Neural progenitor cell (in vitro differentiated cells): ENCODE results near the gene MYRFL. TPM values are rescaled to one million over a fixed set of nuclear protein-coding genes. Genes with fewer than 3 reads are reported as not detected.
A peak's percentile ranks its signal among the peaks of the same experiment; 100 is the strongest.

Source experiments
- DNase-seq: peaks from one replicate; pipeline ENCODE4 v3.0.0-alpha.2; 2016; ENCODE audit warnings: low spot score
- H2AFZ ChIP-seq: fragments of 200-600 bp; sonication (generic); replicated peaks from 2 replicates; pipeline ENCODE4 v1.6.1; 2016; ENCODE audit warnings: antibody characterized with exemption
- H3F3A ChIP-seq: fragments of 200-600 bp; sonication (generic); 2 replicates; pipeline ENCODE4 v1.6.1; 2016; ENCODE audit warnings: antibody characterized with exemption, low read depth
- H3K27ac ChIP-seq: fragments of 200-600 bp; sonication (generic); 2 replicates; pipeline ENCODE4 v1.5.1; 2016; ENCODE audit warnings: mild to moderate bottlenecking
- H3K27me3 ChIP-seq: fragments of 200-600 bp; sonication (generic); 2 replicates; pipeline ENCODE4 v1.6.1; 2016; ENCODE audit warnings: mild to moderate bottlenecking, moderate library complexity
- H3K36me3 ChIP-seq: fragments of 200-600 bp; sonication (generic); 2 replicates; pipeline ENCODE4 v1.5.1; 2016
- H3K4me1 ChIP-seq: fragments of 200-600 bp; sonication (generic); 2 replicates; pipeline ENCODE4 v1.6.1; 2016; ENCODE audit warnings: mixed run types
- H3K4me2 ChIP-seq: fragments of 200-600 bp; sonication (generic); 2 replicates; pipeline ENCODE4 v1.6.1; 2016
- H3K4me3 ChIP-seq: fragments of 200-600 bp; sonication (generic); 2 replicates; pipeline ENCODE4 v1.5.1; 2016
- H3K79me2 ChIP-seq: fragments of 200-600 bp; sonication (generic); 2 replicates; pipeline ENCODE4 v1.6.1; 2016; ENCODE audit warnings: low read depth
- H3K9ac ChIP-seq: fragments of 200-600 bp; sonication (generic); 2 replicates; pipeline ENCODE4 v1.6.1; 2016
- H3K9me3 ChIP-seq: fragments of 200-600 bp; sonication (generic); 2 replicates; pipeline ENCODE4 v1.5.1; 2016; ENCODE audit warnings: low read depth
- H4K20me1 ChIP-seq: fragments of 200-600 bp; sonication (generic); 2 replicates; pipeline ENCODE4 v1.6.1; 2016; ENCODE audit warnings: low read depth
- H3K27ac Mint-ChIP-seq: 3 replicates; pipeline ENCODE4 v1.8.0; 2021; ENCODE audit warnings: mixed read lengths
- H3K27me3 Mint-ChIP-seq: 2 replicates; pipeline ENCODE4 v1.8.0; 2022; ENCODE audit warnings: low read depth, mild to moderate bottlenecking, inconsistent platforms, moderate library complexity, mixed read lengths; ENCODE audit not compliant: insufficient read depth
- H3K36me3 Mint-ChIP-seq: 3 replicates; pipeline ENCODE4 v1.8.0; 2021; ENCODE audit warnings: mixed read lengths
- H3K4me1 Mint-ChIP-seq: 3 replicates; pipeline ENCODE4 v1.8.0; 2021; ENCODE audit warnings: mixed read lengths
- H3K4me3 Mint-ChIP-seq: 3 replicates; pipeline ENCODE4 v1.8.0; 2021; ENCODE audit warnings: mild to moderate bottlenecking, moderate library complexity, mixed read lengths
- H3K9me3 Mint-ChIP-seq: 3 replicates; pipeline ENCODE4 v1.8.0; 2020; ENCODE audit warnings: mixed read lengths
- CTCF ChIP-seq: fragments of 200-600 bp; sonication (generic); IDR thresholded peaks from 2 replicates; pipeline ENCODE4 v1.5.1; 2017; ENCODE audit warnings: antibody characterized with exemption, mild to moderate bottlenecking
- EZH2 ChIP-seq: fragments of 200-600 bp; sonication (generic); IDR thresholded peaks from 2 replicates; pipeline ENCODE4 v1.6.1; 2017; ENCODE audit warnings: antibody characterized with exemption, mild to moderate bottlenecking, moderate library complexity
- EZH2phosphoT487 ChIP-seq: fragments of 200-600 bp; sonication (generic); IDR thresholded peaks from 2 replicates; pipeline ENCODE4 v1.6.1; 2017; ENCODE audit warnings: antibody characterized with exemption
- total RNA-seq: library from RNA; depleted of rRNA; stranded (reverse); fragments of >200 nt; gene quantifications from 2 replicates; pipeline ENCODE4 v1.2.3, GENCODE V29; 2015; ENCODE audit warnings: low replicate concordance

The MYRFL gene
- total RNA-seq, 1 donor from 2014 or later = not detected

DNA sequence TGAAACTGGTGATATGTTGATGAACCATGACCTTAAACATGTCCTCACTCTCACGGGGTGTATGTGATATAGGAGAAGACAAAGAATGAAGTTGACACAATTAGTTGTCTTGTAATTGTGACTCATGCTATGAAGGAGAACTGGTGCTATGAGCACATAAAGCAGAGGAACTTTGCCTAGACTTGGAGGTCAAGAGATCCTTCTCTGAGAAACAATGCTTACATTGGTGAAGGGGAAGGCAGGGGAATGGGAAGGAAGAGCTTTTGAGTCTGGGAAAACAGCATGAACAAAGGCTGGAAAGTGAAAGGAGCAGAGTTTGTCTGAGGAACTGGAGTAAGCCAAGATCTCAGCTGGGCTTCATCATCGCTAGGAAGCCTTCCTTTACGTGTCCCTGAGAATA, 83.2 kb downstream of the MYRFL start:
- Histone ChIP-seq H3F3A (peaks cover 18% of the 10 kb centered on the region), H3K36me3 (no peaks in the 10 kb centered on the region), H3K4me3 (no peak overlapping the region), H3K27me3 (no peaks in the 10 kb centered on the region), H3K27ac (no peak overlapping the region), H3K9ac (no peak overlapping the region), H3K9me3 (no peaks in the 10 kb centered on the region), H3K4me2 (no peak overlapping the region), H4K20me1 (no peaks in the 10 kb centered on the region), H3K79me2 (no peaks in the 10 kb centered on the region), H3K4me1 (peaks cover 20% of the 10 kb centered on the region), H2AFZ (no peak overlapping the region)
- Mint-ChIP-seq H3K27me3 (peaks cover 2% of the 10 kb centered on the region), H3K27ac (no peak overlapping the region), H3K36me3 (peaks cover 2% of the 10 kb centered on the region), H3K4me1 (peaks cover 30% of the 10 kb centered on the region), H3K9me3 (peaks cover 7% of the 10 kb centered on the region), H3K4me3 (no peak overlapping the region)
- no peak for TF ChIP-seq CTCF
- no peak for TF ChIP-seq EZH2
- TF ChIP-seq EZH2phosphoT487 = no peak
- no peak for DNase-seq

DNA sequence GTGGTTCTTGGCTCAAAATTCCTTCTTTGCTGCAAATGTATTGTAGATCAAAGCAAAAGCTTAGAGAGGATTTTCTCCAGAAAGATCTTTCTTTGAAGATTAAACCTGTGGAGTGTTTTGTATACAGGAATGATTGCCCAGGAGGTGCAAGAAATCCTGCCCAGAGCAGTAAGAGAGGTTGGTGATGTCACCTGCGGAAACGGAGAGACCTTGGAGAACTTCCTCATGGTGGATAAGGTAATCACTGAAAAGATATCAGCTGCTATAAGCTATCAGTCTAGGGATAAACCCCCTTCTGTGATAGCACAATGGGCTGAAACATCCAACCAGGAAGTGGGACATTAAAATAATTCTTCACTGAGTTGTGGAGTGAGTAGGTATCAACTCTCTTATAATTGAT, 85.7 kb downstream of the MYRFL start:
- Mint-ChIP-seq H3K4me1 (peaks cover 19% of the 10 kb centered on the region), H3K36me3 (peaks cover 2% of the 10 kb centered on the region), H3K9me3 (peaks cover 14% of the 10 kb centered on the region), H3K27ac (peak overlapping the region; percentile 48), H3K4me3 (no peak overlapping the region), H3K27me3 (peaks cover 2% of the 10 kb centered on the region)
- no peaks in the 10 kb centered on the region for H3K9me3 ChIP-seq
- H3K4me1 ChIP-seq = peaks cover 14% of the 10 kb centered on the region
- TF ChIP-seq CTCF (no peak), EZH2phosphoT487 (no peak), EZH2 (no peak)
- peaks cover 18% of the 10 kb centered on the region for H3F3A ChIP-seq
- DNase-seq = no peak
- H3K4me3 ChIP-seq = no peak overlapping the region
- H3K27ac ChIP-seq = peak overlapping the region; percentile 61
- H3K36me3 ChIP-seq = no peaks in the 10 kb centered on the region
- no peaks in the 10 kb centered on the region for H3K27me3 ChIP-seq
- no peak overlapping the region for H2AFZ ChIP-seq
- H3K4me2 ChIP-seq = peak overlapping the region; percentile 17
- H3K79me2 ChIP-seq = no peaks in the 10 kb centered on the region
- H4K20me1 ChIP-seq = no peaks in the 10 kb centered on the region
- no peak overlapping the region for H3K9ac ChIP-seq

GRCh38 chr12:69913526-69913925, 88.5 kb downstream of the MYRFL start:
- no peak overlapping the region for H3K27ac Mint-ChIP-seq
- Histone ChIP-seq H3K79me2 (no peaks in the 10 kb centered on the region), H3K9ac (no peak overlapping the region), H3F3A (peaks cover 18% of the 10 kb centered on the region), H3K27ac (no peak overlapping the region), H3K4me3 (no peak overlapping the region), H3K9me3 (no peaks in the 10 kb centered on the region), H3K36me3 (no peaks in the 10 kb centered on the region), H2AFZ (no peak overlapping the region), H3K4me1 (peaks cover 14% of the 10 kb centered on the region), H4K20me1 (no peaks in the 10 kb centered on the region), H3K27me3 (no peaks in the 10 kb centered on the region), H3K4me2 (no peak overlapping the region)
- DNase-seq = no peak
- H3K4me1 Mint-ChIP-seq = peaks cover 15% of the 10 kb centered on the region
- H3K9me3 Mint-ChIP-seq = peaks cover 18% of the 10 kb centered on the region
- peaks cover 4% of the 10 kb centered on the region for H3K27me3 Mint-ChIP-seq
- TF ChIP-seq EZH2 (no peak), CTCF (no peak), EZH2phosphoT487 (no peak)
- H3K36me3 Mint-ChIP-seq = peaks cover 2% of the 10 kb centered on the region
- H3K4me3 Mint-ChIP-seq = no peak overlapping the region
